ENCODE data around the gene GABRB1.

- TF ChIP-seq CTCF (IDR thresholded peaks at IDR 0.05; ENCODE audit: low read length) (no peak), EZH2 (IDR thresholded peaks at IDR 0.05; ENCODE audit: borderline replicate concordance, low read length) (no peak)
These were observed 38.0 kb upstream of the GABRB1 start, which contains the start of gene GABRA4 for GRCh38 chr4:46993075-46994006.
